OCI-LY1 (cell line): Measurements from ENCODE around the gene TCP11.

Experiments used
- EZH2 ChIP-seq: fragments of 200-600 bp; sonication (generic), shearing (Covaris generic); IDR thresholded peaks from 2 replicates; pipeline ENCODE4 v1.8.0; 2017; ENCODE audit warnings: borderline replicate concordance, mixed run types, mild to moderate bottlenecking, antibody characterized with exemption, low read length, moderate library complexity, mixed read lengths
- TF ChIP-seq, protein P1 (sequence below): fragments of 200-600 bp; sonication (generic), shearing (Covaris generic); IDR thresholded peaks from 2 replicates; pipeline ENCODE4 v1.5.1; 2017; ENCODE audit warnings: mild to moderate bottlenecking, antibody characterized with exemption, low read length, moderate library complexity, mixed read lengths

- no peak for TF ChIP-seq EZH2
- TF ChIP-seq, protein P1, sequence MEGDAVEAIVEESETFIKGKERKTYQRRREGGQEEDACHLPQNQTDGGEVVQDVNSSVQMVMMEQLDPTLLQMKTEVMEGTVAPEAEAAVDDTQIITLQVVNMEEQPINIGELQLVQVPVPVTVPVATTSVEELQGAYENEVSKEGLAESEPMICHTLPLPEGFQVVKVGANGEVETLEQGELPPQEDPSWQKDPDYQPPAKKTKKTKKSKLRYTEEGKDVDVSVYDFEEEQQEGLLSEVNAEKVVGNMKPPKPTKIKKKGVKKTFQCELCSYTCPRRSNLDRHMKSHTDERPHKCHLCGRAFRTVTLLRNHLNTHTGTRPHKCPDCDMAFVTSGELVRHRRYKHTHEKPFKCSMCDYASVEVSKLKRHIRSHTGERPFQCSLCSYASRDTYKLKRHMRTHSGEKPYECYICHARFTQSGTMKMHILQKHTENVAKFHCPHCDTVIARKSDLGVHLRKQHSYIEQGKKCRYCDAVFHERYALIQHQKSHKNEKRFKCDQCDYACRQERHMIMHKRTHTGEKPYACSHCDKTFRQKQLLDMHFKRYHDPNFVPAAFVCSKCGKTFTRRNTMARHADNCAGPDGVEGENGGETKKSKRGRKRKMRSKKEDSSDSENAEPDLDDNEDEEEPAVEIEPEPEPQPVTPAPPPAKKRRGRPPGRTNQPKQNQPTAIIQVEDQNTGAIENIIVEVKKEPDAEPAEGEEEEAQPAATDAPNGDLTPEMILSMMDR = no peak
Measured at GRCh38 chr6:35142588-35143569, 1.7 kb upstream of the TCP11 start.
